ENCODE measurements around the gene ARNT2. TPM values are rescaled to one million over a fixed set of nuclear protein-coding genes. Genes with fewer than 3 reads are reported as not detected.

Gene ARNT2
- total RNA-seq, 1 experiment from 2014 or later = 2.2 TPM

- DNase-seq = no peak
- H3K4me3 ChIP-seq = no peak overlapping the region
- H3K9me3 ChIP-seq (replicated peaks) = no peaks in the 10 kb centered on the region
- no peaks in the 10 kb centered on the region for H3K4me1 ChIP-seq
- no peaks in the 10 kb centered on the region for H3K36me3 ChIP-seq
- H3K27me3 ChIP-seq = 0 out of 2 replicates have a peak, but pooled peaks cover 3% of the 10 kb centered on the region
- no peak overlapping the region for H3K27ac ChIP-seq
Measured at GRCh38 chr15:80442728-80443403, 38.7 kb downstream of the ARNT2 start.

GRCh38 chr15:80444680-80445251 lies 40.6 kb downstream of the ARNT2 start:
- Histone ChIP-seq H3K27ac (no peak overlapping the region), H3K9me3 (replicated peaks) (no peaks in the 10 kb centered on the region), H3K36me3 (no peaks in the 10 kb centered on the region), H3K4me3 (no peak overlapping the region), H3K27me3 (0 out of 2 replicates have a peak, but pooled peaks cover 3% of the 10 kb centered on the region), H3K4me1 (no peaks in the 10 kb centered on the region)
- no peak for DNase-seq

- H3K4me1 ChIP-seq = no peaks in the 10 kb centered on the region
- H3K9me3 ChIP-seq (replicated peaks) = no peaks in the 10 kb centered on the region
- H3K27me3 ChIP-seq = 0 out of 2 replicates have a peak, but pooled peaks cover 3% of the 10 kb centered on the region
- no peaks in the 10 kb centered on the region for H3K36me3 ChIP-seq
- H3K27ac ChIP-seq = no peak overlapping the region
- H3K4me3 ChIP-seq = no peak overlapping the region
- no peak for DNase-seq
Measured at GRCh38 chr15:80445300-80446041, 41.3 kb downstream of the ARNT2 start.

- Histone ChIP-seq H3K36me3 (no peaks in the 10 kb centered on the region), H3K4me3 (no peak overlapping the region), H3K27me3 (no peaks in the 10 kb centered on the region), H3K9me3 (replicated peaks) (no peaks in the 10 kb centered on the region), H3K4me1 (no peaks in the 10 kb centered on the region), H3K27ac (no peak overlapping the region)
- DNase-seq = no peak
Measured at GRCh38 chr15:80447077-80447476, 42.9 kb downstream of the ARNT2 start.

GRCh38 chr15:80449825-80450224 lies 45.6 kb downstream of the ARNT2 start:
- Histone ChIP-seq H3K4me3 (no peak overlapping the region), H3K36me3 (no peaks in the 10 kb centered on the region), H3K27ac (no peak overlapping the region), H3K27me3 (no peaks in the 10 kb centered on the region), H3K9me3 (replicated peaks) (no peaks in the 10 kb centered on the region), H3K4me1 (no peaks in the 10 kb centered on the region)
- DNase-seq = no peak

- Histone ChIP-seq H3K36me3 (no peaks in the 10 kb centered on the region), H3K4me3 (no peak overlapping the region), H3K4me1 (no peaks in the 10 kb centered on the region; the same call in 1 of the 2 replicates), H3K27me3 (no peaks in the 10 kb centered on the region), H3K9me3 (replicated peaks) (no peaks in the 10 kb centered on the region), H3K27ac (no peak overlapping the region)
- no peak for DNase-seq
Measured at GRCh38 chr15:80450811-80451321, 46.7 kb downstream of the ARNT2 start.

- DNase-seq = no peak
Measured at GRCh38 chr15:80452166-80452565, 48.0 kb downstream of the ARNT2 start.

GRCh38 chr15:80455051-80455648 lies 51.0 kb downstream of the ARNT2 start:
- Histone ChIP-seq H3K9me3 (replicated peaks) (no peaks in the 10 kb centered on the region), H3K27ac (no peak overlapping the region), H3K27me3 (no peaks in the 10 kb centered on the region), H3K4me1 (no peaks in the 10 kb centered on the region; the same call in 1 of the 2 replicates), H3K4me3 (no peak overlapping the region), H3K36me3 (no peaks in the 10 kb centered on the region)
- DNase-seq = no peak

More at GRCh38 chr15:80452166-80452565, 48.0 kb downstream of the ARNT2 start:
- H3K9me3 ChIP-seq (replicated peaks) = no peaks in the 10 kb centered on the region
- no peak overlapping the region for H3K4me3 ChIP-seq
- no peaks in the 10 kb centered on the region; the same call in 1 of the 2 replicates for H3K4me1 ChIP-seq
- no peak overlapping the region for H3K27ac ChIP-seq
- no peaks in the 10 kb centered on the region for H3K27me3 ChIP-seq
- no peaks in the 10 kb centered on the region for H3K36me3 ChIP-seq

- DNase-seq = peak; percentile 26 to 69
- Histone ChIP-seq H3K27ac (no peak overlapping the region), H3K36me3 (no peaks in the 10 kb centered on the region), H3K4me1 (no peaks in the 10 kb centered on the region; the same call in 1 of the 2 replicates), H3K27me3 (no peaks in the 10 kb centered on the region; the same call in 1 of the 2 replicates), H3K4me3 (no peak overlapping the region), H3K9me3 (replicated peaks) (no peaks in the 10 kb centered on the region)
Measured at GRCh38 chr15:80455668-80456442, 51.7 kb downstream of the ARNT2 start.

GRCh38 chr15:80456517-80457492 lies 52.6 kb downstream of the ARNT2 start:
- H3K4me3 ChIP-seq = no peak overlapping the region
- no peaks in the 10 kb centered on the region for H3K9me3 ChIP-seq (replicated peaks)
- no peak for DNase-seq
- no peaks in the 10 kb centered on the region; the same call in 1 of the 2 replicates for H3K27me3 ChIP-seq
- no peaks in the 10 kb centered on the region for H3K36me3 ChIP-seq
- H3K27ac ChIP-seq = no peak overlapping the region
- peaks cover 5% of the 10 kb centered on the region for H3K4me1 ChIP-seq

- no peaks in the 10 kb centered on the region for H3K9me3 ChIP-seq (replicated peaks)
- H3K27me3 ChIP-seq = no peaks in the 10 kb centered on the region; the same call in 1 of the 2 replicates
- no peaks in the 10 kb centered on the region for H3K36me3 ChIP-seq
- peaks cover 10% of the 10 kb centered on the region for H3K4me1 ChIP-seq
- no peak overlapping the region for H3K4me3 ChIP-seq
- no peak overlapping the region for H3K27ac ChIP-seq
- no peak for DNase-seq
Measured at GRCh38 chr15:80457896-80458295, 53.7 kb downstream of the ARNT2 start.

- no peaks in the 10 kb centered on the region for H3K9me3 ChIP-seq (replicated peaks)
- H3K27me3 ChIP-seq = no peaks in the 10 kb centered on the region; the same call in 1 of the 2 replicates
- no peaks in the 10 kb centered on the region for H3K36me3 ChIP-seq
- no peak overlapping the region for H3K4me3 ChIP-seq
- no peak for DNase-seq
- no peak overlapping the region for H3K27ac ChIP-seq
- H3K4me1 ChIP-seq = peaks cover 10% of the 10 kb centered on the region
Measured at GRCh38 chr15:80458580-80458979, 54.4 kb downstream of the ARNT2 start.

GRCh38 chr15:80459380-80459779 lies 55.2 kb downstream of the ARNT2 start:
- no peak overlapping the region for H3K4me3 ChIP-seq
- no peaks in the 10 kb centered on the region; the same call in 1 of the 2 replicates for H3K27me3 ChIP-seq
- H3K36me3 ChIP-seq = no peaks in the 10 kb centered on the region
- H3K9me3 ChIP-seq (replicated peaks) = no peaks in the 10 kb centered on the region
- no peak overlapping the region for H3K27ac ChIP-seq
- DNase-seq = no peak
- H3K4me1 ChIP-seq = peaks cover 10% of the 10 kb centered on the region
